GM19438 (cell line): ENCODE measurements around the gene EVI5.
"Not testable (repeated sequence)": the region's sequence is repeated elsewhere in the genome, so short reads cannot be mapped to it uniquely, and the experiment has no call there.

Experiments used
- ATAC-seq: cut with Tn5 transposase; IDR thresholded peaks from one replicate; pipeline ENCODE4 v1.9.1; 2021; ENCODE audit warnings: low read depth; ENCODE audit not compliant: unreplicated experiment

Gene EVI5

GRCh38 chr1:92752719-92753118, 32.2 kb downstream of the EVI5 start:
- no peak for ATAC-seq

GRCh38 chr1:92749024-92749634, 35.8 kb downstream of the EVI5 start:
- ATAC-seq = no peak

GRCh38 chr1:92748138-92748537, 36.8 kb downstream of the EVI5 start:
- no peak for ATAC-seq

- no peak for ATAC-seq
These were observed 37.2 kb downstream of the EVI5 start for GRCh38 chr1:92747735-92748134.

- not testable (repeated sequence) for ATAC-seq
These were observed 38.7 kb downstream of the EVI5 start for GRCh38 chr1:92746255-92746654.

- no peak for ATAC-seq
These were observed 41.7 kb downstream of the EVI5 start for GRCh38 chr1:92743221-92743620.

- ATAC-seq = no peak
These were observed 45.0 kb downstream of the EVI5 start for GRCh38 chr1:92739669-92740524.

GRCh38 chr1:92736395-92736794, 48.5 kb downstream of the EVI5 start:
- ATAC-seq = no peak

GRCh38 chr1:92730476-92730875, 54.4 kb downstream of the EVI5 start:
- no peak for ATAC-seq

GRCh38 chr1:92728697-92729096, 56.2 kb downstream of the EVI5 start:
- ATAC-seq = no peak

GRCh38 chr1:92723713-92724112, 61.2 kb downstream of the EVI5 start:
- ATAC-seq = not testable (repeated sequence)

GRCh38 chr1:92721886-92722285, 63.0 kb downstream of the EVI5 start:
- ATAC-seq = no peak

- not testable (repeated sequence) for ATAC-seq
These were observed 63.8 kb downstream of the EVI5 start for GRCh38 chr1:92721157-92721556.

- ATAC-seq = not testable (repeated sequence)
These were observed 69.4 kb downstream of the EVI5 start for GRCh38 chr1:92715476-92715951.

- no peak for ATAC-seq
These were observed 71.0 kb downstream of the EVI5 start for GRCh38 chr1:92713939-92714338.

- ATAC-seq = no peak
These were observed 73.3 kb downstream of the EVI5 start for GRCh38 chr1:92711473-92712165.

- no peak for ATAC-seq
These were observed 75.2 kb downstream of the EVI5 start for GRCh38 chr1:92709738-92710137.

GRCh38 chr1:92708368-92708950, 76.4 kb downstream of the EVI5 start:
- ATAC-seq = no peak

GRCh38 chr1:92707709-92708108, 77.2 kb downstream of the EVI5 start:
- no peak for ATAC-seq

- no peak for ATAC-seq
These were observed 77.6 kb downstream of the EVI5 start for GRCh38 chr1:92707292-92707691.

GRCh38 chr1:92705446-92705845, 79.5 kb downstream of the EVI5 start:
- ATAC-seq = no peak
